ENCODE results near the gene CDH2. TPM values are rescaled to one million over a fixed set of nuclear protein-coding genes. Genes with fewer than 3 reads are reported as not detected.

Gene CDH2
- total RNA-seq, 1 donor from 2014 or later = 234 TPM

DNA sequence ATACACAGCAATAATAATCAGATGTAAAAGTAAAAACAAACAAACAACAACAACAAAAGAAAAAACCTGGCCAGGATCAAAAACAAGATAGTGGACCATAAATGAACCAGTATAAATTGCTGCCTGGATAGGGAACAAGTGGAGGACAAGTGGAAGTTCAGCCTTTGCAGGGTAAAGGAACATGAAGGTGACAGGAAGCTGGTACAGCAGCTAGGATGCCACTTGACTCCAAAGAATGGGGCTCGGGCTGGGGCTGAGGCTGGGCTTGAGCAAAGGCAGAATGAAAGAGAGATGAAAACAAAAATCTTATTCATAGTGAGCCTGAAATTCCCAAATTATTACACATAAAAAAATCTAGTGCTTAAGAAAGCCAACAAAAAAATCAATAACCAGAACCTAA, 146.5 kb downstream of the CDH2 start:
- no peak for DNase-seq (ENCODE audit: low read depth, low spot score)
- H3K36me3 Mint-ChIP-seq (ENCODE audit: low read depth) = peaks cover 8% of the 10 kb centered on the region
- no peak overlapping the region for H3K4me3 Mint-ChIP-seq
- no peaks in the 10 kb centered on the region for H3K9me3 Mint-ChIP-seq
- TF ChIP-seq, protein P1, sequence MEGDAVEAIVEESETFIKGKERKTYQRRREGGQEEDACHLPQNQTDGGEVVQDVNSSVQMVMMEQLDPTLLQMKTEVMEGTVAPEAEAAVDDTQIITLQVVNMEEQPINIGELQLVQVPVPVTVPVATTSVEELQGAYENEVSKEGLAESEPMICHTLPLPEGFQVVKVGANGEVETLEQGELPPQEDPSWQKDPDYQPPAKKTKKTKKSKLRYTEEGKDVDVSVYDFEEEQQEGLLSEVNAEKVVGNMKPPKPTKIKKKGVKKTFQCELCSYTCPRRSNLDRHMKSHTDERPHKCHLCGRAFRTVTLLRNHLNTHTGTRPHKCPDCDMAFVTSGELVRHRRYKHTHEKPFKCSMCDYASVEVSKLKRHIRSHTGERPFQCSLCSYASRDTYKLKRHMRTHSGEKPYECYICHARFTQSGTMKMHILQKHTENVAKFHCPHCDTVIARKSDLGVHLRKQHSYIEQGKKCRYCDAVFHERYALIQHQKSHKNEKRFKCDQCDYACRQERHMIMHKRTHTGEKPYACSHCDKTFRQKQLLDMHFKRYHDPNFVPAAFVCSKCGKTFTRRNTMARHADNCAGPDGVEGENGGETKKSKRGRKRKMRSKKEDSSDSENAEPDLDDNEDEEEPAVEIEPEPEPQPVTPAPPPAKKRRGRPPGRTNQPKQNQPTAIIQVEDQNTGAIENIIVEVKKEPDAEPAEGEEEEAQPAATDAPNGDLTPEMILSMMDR (conservative IDR thresholded peaks at IDR 0.05) = no peak
- peaks cover 53% of the 10 kb centered on the region for H3K4me1 Mint-ChIP-seq
- no peaks in the 10 kb centered on the region for H3K27me3 Mint-ChIP-seq (ENCODE audit: low read depth)
- no peak overlapping the region for H3K27ac Mint-ChIP-seq (ENCODE audit: unreplicated experiment)

DNA sequence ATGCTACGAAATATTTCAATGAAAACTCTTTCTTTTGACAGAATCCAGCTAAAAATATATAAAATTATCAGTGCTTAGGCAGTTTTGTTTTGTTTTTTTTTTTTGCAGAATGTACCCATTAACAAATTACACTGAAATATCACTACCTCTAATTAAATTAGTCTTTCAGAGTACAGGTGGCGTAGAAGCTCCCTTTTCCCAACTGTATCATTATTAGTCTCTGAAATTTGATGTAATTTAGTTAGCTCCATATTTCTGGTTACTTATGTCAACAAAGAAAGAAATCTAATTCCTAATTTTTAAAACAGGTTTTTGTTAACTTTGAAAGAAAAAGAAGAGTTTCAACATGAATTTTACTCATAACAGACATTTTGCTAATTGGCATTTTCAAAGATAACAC, 149.2 kb downstream of the CDH2 start:
- Mint-ChIP-seq H3K4me3 (no peak overlapping the region), H3K27ac (ENCODE audit: unreplicated experiment) (no peak overlapping the region), H3K9me3 (no peaks in the 10 kb centered on the region), H3K36me3 (ENCODE audit: low read depth) (peaks cover 11% of the 10 kb centered on the region), H3K27me3 (ENCODE audit: low read depth) (no peaks in the 10 kb centered on the region), H3K4me1 (peaks cover 32% of the 10 kb centered on the region)
- no peak for DNase-seq (ENCODE audit: low read depth, low spot score)
- TF ChIP-seq, protein P1 (conservative IDR thresholded peaks at IDR 0.05) = no peak

DNA sequence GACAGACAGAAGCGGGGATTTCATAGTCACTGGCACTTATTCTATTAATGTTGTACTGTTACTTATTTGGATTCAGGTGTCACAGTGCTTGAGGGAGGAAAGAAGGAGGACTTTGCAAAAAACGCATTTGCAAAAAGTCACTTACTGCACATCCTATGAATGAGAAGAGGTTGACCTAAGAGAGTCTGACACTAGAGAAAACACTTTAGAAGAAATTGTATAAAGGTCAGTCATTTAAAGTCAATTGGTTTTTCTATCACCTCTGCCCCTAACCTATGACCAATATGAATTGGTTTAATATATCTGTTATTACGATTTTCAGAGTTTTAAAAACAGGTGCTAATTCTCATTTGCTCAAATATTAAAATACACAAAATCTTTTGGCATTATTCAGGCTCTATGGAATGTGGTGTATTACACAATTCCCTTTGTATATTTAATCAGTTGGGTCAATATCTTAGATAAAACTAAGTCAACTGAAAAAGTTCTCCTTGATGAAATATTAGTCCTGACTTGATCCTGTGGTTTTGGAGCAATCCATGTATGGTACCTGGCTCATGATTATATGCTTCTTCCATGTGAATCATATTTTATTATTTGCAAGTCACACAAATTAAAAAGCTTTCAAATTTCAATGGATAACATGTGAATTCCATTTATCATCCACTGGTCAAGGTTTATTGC, 157.4 kb downstream of the CDH2 start:
- TF ChIP-seq, protein P1 (conservative IDR thresholded peaks at IDR 0.05) = no peak
- H3K27ac Mint-ChIP-seq (ENCODE audit: unreplicated experiment) = no peak overlapping the region
- no peak overlapping the region for H3K4me3 Mint-ChIP-seq

DNA sequence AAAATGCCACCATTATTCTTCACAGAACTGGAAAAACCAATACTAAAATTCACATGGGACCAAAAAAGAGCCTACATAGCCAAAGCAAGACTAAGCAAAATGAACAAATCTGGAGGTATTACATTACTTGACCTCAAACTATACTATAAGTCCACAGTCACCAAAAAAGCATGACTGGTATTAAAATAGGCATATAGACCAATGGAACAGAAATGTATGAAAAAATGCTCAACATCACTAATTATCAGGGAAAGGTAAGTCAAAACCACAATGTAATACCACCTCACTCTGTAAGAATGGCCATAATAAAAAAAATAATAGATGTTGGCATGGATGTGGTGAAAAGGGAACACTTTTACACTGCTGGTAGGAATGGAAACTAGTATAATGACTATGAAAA, 158.6 kb downstream of the CDH2 start:
- Mint-ChIP-seq H3K4me3 (no peak overlapping the region), H3K36me3 (ENCODE audit: low read depth) (peaks cover 7% of the 10 kb centered on the region), H3K4me1 (peaks cover 32% of the 10 kb centered on the region), H3K27ac (ENCODE audit: unreplicated experiment) (no peak overlapping the region), H3K27me3 (ENCODE audit: low read depth) (no peaks in the 10 kb centered on the region), H3K9me3 (peaks cover 6% of the 10 kb centered on the region)
- no peak for DNase-seq (ENCODE audit: low read depth, low spot score)
- TF ChIP-seq, protein P1 (conservative IDR thresholded peaks at IDR 0.05) = no peak

More for the DNA sequence above, 157.4 kb downstream of the CDH2 start:
- Mint-ChIP-seq H3K9me3 (peaks cover 6% of the 10 kb centered on the region), H3K27me3 (ENCODE audit: low read depth) (no peaks in the 10 kb centered on the region), H3K4me1 (peaks cover 24% of the 10 kb centered on the region), H3K36me3 (ENCODE audit: low read depth) (peaks cover 7% of the 10 kb centered on the region)
- no peak for DNase-seq (ENCODE audit: low read depth, low spot score)

DNA sequence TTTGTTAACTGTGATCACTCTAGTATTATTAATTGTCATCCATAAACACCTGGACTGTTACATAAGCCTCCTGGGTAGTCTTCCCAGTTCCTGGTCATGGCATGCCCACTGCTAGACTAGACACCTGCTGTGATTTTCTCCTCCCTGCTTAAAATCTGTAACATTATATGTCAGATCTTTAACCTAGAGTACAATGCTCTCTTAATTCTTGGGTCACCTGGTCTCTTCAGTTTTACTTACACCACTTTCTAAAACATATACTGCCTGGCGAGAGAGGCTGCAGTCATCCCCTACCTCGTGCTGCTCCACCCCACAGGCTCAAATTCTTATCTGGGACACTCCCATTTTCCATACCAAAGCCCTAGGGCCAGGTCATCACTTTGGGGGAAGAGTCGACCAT, 161.3 kb downstream of the CDH2 start:
- Mint-ChIP-seq H3K36me3 (ENCODE audit: low read depth) (peaks cover 11% of the 10 kb centered on the region), H3K27me3 (ENCODE audit: low read depth) (no peaks in the 10 kb centered on the region), H3K9me3 (peaks cover 6% of the 10 kb centered on the region), H3K4me1 (peaks cover 47% of the 10 kb centered on the region), H3K4me3 (peak overlapping the region; percentile 26), H3K27ac (ENCODE audit: unreplicated experiment) (no peak overlapping the region)
- TF ChIP-seq, protein P1 (conservative IDR thresholded peaks at IDR 0.05) = no peak
- no peak for DNase-seq (ENCODE audit: low read depth, low spot score)

Data from neural crest cell (in vitro differentiated cells).